ENCODE results near the gene DBR1. TPM values are rescaled to one million over a fixed set of nuclear protein-coding genes. Genes with fewer than 3 reads are reported as not detected.
"Not testable (repeated sequence)": the region's sequence is repeated elsewhere in the genome, so short reads cannot be mapped to it uniquely, and the experiment has no call there.

Gene DBR1
- total and polyA plus RNA-seq, 10 donors = 8.1 to 19.2 (median 16.9) TPM

- Histone ChIP-seq H3K27ac (no peak overlapping the region), H3K36me3 (peaks cover 0 to 34% (median 24%) of the 10 kb centered on the region in 6 donors), H3K27me3 (replicated peaks in 1 of 7) (no peaks in the 10 kb centered on the region), H3K4me1 (no peaks in the 10 kb centered on the region), H3K9me3 (peaks cover 0 to 22% (median 17%) of the 10 kb centered on the region in 8 donors), H3K4me3 (no peak overlapping the region)
- TF ChIP-seq CTCF (IDR thresholded peaks at IDR 0.05 in 8 of 11, conservative IDR thresholded peaks at IDR 0.05 in 3 of 11) (no peak), POLR2AphosphoS5 (IDR thresholded peaks at IDR 0.05) (no peak), POLR2A (IDR thresholded peaks at IDR 0.05) (no peak)
- intact Hi-C loops (cut with DNase I; ENCODE audit: low total_unique reads) = no loop called here
- DNase-seq = no peak
- 89 to 97% (median 95%) methylated on average over 4 of the region's 4 CpGs for WGBS, 5 donors
Measured at GRCh38 chr3:138157743-138158142, 17.0 kb downstream of the DBR1 start.

- TF ChIP-seq CTCF (IDR thresholded peaks at IDR 0.05 in 8 of 11, conservative IDR thresholded peaks at IDR 0.05 in 3 of 11) (no peak), POLR2A (IDR thresholded peaks at IDR 0.05) (no peak), POLR2AphosphoS5 (IDR thresholded peaks at IDR 0.05) (no peak)
- no peak for DNase-seq
- Histone ChIP-seq H3K27me3 (replicated peaks in 1 of 7) (no peaks in the 10 kb centered on the region), H3K4me1 (no peaks in the 10 kb centered on the region), H3K9me3 (peaks cover 0 to 22% (median 17%) of the 10 kb centered on the region in 8 donors), H3K27ac (no peak overlapping the region), H3K4me3 (no peak overlapping the region), H3K36me3 (peaks cover 0 to 2% (median 0%) of the 10 kb centered on the region in 6 donors)
- intact Hi-C loops (cut with DNase I; ENCODE audit: low total_unique reads) = no loop called here
Measured at GRCh38 chr3:138154534-138154933, 20.2 kb downstream of the DBR1 start.

- TF ChIP-seq CTCF (IDR thresholded peaks at IDR 0.05 in 8 of 11, conservative IDR thresholded peaks at IDR 0.05 in 3 of 11) (no peak), POLR2A (IDR thresholded peaks at IDR 0.05) (no peak), POLR2AphosphoS5 (IDR thresholded peaks at IDR 0.05) (no peak)
- Histone ChIP-seq H3K4me1 (no peaks in the 10 kb centered on the region), H3K27me3 (replicated peaks in 1 of 7) (no peaks in the 10 kb centered on the region), H3K4me3 (no peak overlapping the region), H3K27ac (no peak overlapping the region), H3K9me3 (peaks cover 0 to 8% (median 2%) of the 10 kb centered on the region in 8 donors), H3K36me3 (no peaks in the 10 kb centered on the region)
- 72 to 80% (median 75%) methylated on average over 4 of the region's 4 CpGs for WGBS, 5 donors
- intact Hi-C loops (cut with DNase I; ENCODE audit: low total_unique reads) = no loop called here
- no peak for DNase-seq
Measured at GRCh38 chr3:138148503-138148902, 26.2 kb downstream of the DBR1 start.

DNA sequence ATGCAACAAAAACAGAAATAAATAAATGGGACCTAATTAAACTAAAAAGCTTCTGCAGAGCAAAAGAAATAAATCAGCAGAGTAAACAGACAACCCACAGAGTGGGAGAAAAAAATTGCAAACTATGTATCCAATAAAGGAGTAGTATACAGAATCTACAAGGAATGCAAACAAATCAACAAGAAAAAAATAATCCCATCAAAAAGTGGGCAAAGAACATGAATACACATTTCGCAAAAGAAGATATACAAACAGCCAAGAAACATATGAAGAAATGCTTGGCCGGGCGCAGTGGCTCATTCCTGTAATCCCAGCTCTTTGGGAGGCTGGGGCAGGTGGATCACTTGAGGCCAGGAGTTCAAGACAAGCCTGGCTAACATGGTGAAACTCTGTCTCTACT is 32.5 kb downstream of the DBR1 start:
- H3K27me3 ChIP-seq (replicated peaks in 1 of 7); H3K4me3 ChIP-seq; H3K9me3 ChIP-seq; DNase-seq; H3K36me3 ChIP-seq; H3K27ac ChIP-seq; intact Hi-C loops (cut with DNase I; ENCODE audit: low total_unique reads): not testable (repeated sequence)
- H3K4me1 ChIP-seq = peaks cover 0 to 13% (median 5%) of the 10 kb centered on the region in 6 donors
- WGBS, 5 donors = 88 to 96% (median 95%) methylated on average over 3 of the region's 3 CpGs

DNA sequence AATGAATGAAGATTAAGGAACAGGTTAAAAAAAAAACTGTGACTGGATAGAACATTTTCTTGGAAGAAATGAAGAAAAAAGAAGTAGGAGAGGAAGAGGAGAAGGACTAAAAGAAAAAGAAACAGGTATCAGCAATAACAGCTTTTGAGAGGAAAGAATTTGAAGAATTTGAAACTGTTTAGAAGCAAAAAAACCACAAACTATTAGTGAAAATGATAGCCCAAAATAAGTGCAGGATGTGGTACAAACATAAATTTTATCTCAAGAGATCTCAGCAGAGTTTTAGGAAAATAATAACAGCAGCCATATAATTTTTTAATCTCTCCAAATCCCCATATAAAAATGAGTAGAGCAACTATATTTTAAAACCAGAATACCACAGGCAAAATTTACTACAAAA is 33.8 kb downstream of the DBR1 start:
- H3K4me1 ChIP-seq = peaks cover 0 to 25% (median 15%) of the 10 kb centered on the region in 6 donors
- TF ChIP-seq CTCF (IDR thresholded peaks at IDR 0.05 in 8 of 11, conservative IDR thresholded peaks at IDR 0.05 in 3 of 11) (no peak), POLR2AphosphoS5 (IDR thresholded peaks at IDR 0.05) (no peak), POLR2A (IDR thresholded peaks at IDR 0.05) (no peak)

More for the DNA sequence above, 33.8 kb downstream of the DBR1 start:
- intact Hi-C loops (cut with DNase I; ENCODE audit: low total_unique reads) = no loop called here
- H3K36me3 ChIP-seq = no peaks in the 10 kb centered on the region
- H3K4me3 ChIP-seq = no peak overlapping the region
- H3K27ac ChIP-seq = no peak overlapping the region
- DNase-seq = no peak
- H3K27me3 ChIP-seq (replicated peaks in 1 of 7) = no peaks in the 10 kb centered on the region
- H3K9me3 ChIP-seq = no peaks in the 10 kb centered on the region

All from spleen (tissue), 11 donors.